ENCODE data around the gene C6orf47.
"Not testable (repeated sequence)": the region's sequence is repeated elsewhere in the genome, so short reads cannot be mapped to it uniquely, and the experiment has no call there.

The C6orf47 gene

GRCh38 chr6:31660381-31661261 is at the start of gene C6orf47:
Gene C6orf47, minus strand, starts transcription at chr6:31660778. Its CDS starts 831 bp downstream, at chr6:31659947.
- peak; percentile 87 for DNase-seq

- not testable (repeated sequence) for DNase-seq
Measured at GRCh38 chr6:31709157-31709556, 48.6 kb upstream of the C6orf47 start.

GRCh38 chr6:31708224-31708623 is 47.6 kb upstream of the C6orf47 start:
- DNase-seq, result no peak

GRCh38 chr6:31707701-31708100 is 47.1 kb upstream of the C6orf47 start:
- DNase-seq, result no peak

DNA sequence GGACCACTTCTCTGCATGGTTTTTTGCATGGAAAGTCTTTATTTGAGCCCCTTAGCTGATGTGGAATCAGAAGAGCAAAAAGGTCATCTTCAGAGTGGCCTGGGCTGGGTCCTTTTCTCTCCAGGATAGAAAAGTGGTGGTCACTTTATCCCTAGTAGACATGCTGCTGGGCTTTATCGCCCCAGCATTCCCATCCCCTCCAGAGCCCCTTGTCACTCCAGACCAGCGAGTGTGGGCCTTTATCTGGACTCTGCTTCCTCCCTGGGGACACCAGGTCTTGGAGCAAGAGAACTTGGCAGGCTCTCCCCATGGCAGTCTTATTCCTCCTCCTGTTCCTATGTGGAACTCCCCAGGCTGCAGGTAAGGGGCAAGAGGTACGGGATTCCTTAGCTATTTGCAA is 46.0 kb upstream of the C6orf47 start, which contains the start of gene LY6G6F:
Gene LY6G6F, plus strand, starts transcription at position 268 of the 400 bp plus-strand sequence. Its CDS starts 41 bp downstream, at position 309.
- no peak for DNase-seq

DNA sequence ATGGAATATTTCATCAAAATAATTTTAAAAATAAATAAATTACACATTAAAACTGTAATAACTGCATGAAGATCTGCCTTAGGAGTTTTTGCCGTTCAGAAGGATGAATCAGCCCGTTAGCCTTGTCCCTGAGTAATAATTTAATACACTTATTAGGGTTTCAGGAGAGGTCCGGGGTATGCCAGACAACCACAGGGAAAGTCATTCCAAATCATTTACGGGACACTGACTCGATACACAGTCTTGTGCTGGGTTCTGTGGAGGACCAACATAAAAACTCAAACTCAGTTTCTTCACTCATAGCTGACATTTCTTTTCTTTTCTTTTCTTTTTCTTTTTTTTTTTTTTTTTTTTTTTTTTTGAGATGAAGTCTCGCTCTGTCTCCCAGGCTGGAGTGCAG is 45.4 kb upstream of the C6orf47 start:
- no peak for DNase-seq

GRCh38 chr6:31702819-31703716 is 42.5 kb upstream of the C6orf47 start, which contains the start of gene ABHD16A:
Gene ABHD16A, minus strand, starts transcription at chr6:31703324. Its CDS starts 43 bp downstream, at chr6:31703281.
- DNase-seq, result peak; percentile 96

GRCh38 chr6:31702405-31702818 is 41.8 kb upstream of the C6orf47 start:
- DNase-seq, result peak; percentile 39

- peak; percentile 36 for DNase-seq
Measured at GRCh38 chr6:31701666-31702404, 41.3 kb upstream of the C6orf47 start.

DNA sequence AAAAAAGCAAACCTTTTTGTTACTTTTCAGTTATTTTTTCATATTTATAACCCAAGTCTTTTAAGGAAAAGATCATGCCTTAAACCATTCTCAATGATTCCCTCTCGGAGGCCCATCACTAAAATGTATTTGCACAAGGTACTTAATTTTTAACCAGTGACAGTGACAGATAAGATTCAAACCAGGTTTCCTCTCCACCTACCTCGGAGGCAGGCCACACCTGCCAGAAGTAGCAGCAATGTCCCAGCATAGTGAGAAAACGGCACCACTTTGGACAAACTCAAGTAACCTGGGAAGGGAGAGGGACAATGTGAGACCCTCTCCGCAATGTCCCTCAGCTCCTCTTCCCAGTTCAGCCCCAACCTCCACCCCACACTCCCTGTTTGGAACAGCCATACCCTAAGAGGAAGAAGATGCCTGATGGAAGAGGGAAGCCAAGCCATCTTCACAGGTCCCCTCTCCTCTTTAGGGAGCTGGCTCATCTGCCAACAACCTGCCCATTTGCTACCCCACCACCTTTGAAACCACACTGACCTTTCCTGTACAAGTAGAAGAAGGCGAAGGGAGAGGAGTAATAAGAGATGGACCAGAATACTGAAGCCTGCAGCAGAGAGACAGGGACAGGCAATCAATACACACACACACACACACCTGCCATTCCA is 40.3 kb upstream of the C6orf47 start:
- no peak for DNase-seq

- DNase-seq, result no peak
Measured at GRCh38 chr6:31697555-31697954, 37.0 kb upstream of the C6orf47 start.

DNA sequence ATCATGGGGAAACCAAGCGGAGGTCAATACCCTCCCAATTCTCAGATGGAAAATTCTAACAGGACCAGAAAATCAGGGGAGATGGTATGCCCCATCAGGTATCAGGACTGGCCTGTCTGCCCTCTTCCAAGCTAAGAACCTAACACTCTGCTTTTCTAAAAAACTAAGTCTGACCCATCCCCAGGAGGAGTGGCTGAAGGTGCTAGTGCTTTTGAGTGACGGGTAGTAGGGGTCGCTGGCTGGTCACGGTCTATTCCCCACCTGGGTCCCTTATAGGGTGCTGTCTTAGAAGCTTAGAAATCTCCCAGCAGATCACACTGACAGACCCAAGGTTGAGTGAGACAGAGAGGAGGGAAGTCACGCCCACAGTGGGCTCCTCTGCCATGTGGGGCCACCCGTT is 33.0 kb upstream of the C6orf47 start:
- no peak for DNase-seq

GRCh38 chr6:31692886-31693285 is 32.3 kb upstream of the C6orf47 start:
- DNase-seq, result no peak

- DNase-seq, result no peak
Measured at GRCh38 chr6:31692353-31692752, 31.8 kb upstream of the C6orf47 start.

- DNase-seq, result no peak
Measured at GRCh38 chr6:31691564-31692108, 31.1 kb upstream of the C6orf47 start.

DNA sequence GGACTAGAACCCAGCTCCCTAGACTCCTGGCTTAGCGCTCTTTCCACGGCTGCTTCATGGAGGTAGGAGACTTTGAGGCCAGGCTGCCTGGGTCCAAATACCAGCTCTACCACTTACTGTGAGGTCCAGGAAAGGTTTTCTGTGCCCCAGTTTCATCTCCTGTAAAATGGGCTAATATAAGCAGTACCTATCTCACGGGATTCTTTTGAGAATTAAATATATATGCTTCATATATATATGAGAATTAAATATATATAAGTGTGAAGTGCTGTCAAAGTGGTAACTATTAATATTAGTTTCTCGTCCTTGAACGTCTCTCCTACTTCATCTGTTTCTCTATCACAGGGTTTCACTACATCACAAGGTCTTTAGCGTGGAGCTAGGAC is 30.5 kb upstream of the C6orf47 start:
- DNase-seq, result no peak

DNA sequence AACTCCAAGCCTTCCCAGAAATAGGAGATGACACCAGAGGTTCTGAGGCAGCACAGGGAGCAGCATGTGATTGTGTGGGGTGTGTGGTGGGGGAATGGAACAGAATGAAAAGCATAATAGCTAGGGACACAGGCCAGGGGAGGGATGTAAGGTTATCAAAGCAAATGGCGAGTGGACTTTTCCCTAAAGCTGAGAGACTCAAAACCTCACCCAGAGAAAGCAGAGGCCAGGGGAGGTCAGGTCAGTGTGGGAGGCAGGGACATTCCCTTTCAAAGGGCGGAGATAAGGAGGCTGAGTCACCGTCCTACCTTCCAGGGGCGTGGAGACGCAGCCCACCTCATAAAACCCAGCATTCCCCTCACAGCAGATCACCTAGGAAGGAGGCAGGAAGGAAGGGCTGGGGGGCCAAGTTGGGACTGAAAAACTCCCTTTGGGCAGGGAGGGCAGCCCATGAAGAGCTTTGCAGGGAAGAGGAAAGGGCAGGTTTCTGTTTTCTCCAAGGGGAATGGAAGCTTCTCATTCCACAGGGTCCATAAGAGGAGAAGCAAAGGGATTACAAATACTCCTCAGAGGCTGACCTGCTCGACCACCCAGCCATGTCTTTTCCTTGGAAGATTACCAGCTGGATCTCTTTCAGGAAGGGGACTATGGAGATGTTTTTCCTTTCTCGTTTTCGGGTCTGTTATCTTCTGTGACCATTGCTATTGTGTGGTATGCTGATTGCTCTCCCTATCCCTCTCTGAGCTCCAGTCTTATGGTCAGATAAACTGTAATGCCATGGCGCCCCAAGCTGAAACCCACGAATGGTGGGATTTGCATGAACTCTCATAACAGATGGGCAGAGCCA is 29.9 kb upstream of the C6orf47 start:
- DNase-seq, result no peak

DNA sequence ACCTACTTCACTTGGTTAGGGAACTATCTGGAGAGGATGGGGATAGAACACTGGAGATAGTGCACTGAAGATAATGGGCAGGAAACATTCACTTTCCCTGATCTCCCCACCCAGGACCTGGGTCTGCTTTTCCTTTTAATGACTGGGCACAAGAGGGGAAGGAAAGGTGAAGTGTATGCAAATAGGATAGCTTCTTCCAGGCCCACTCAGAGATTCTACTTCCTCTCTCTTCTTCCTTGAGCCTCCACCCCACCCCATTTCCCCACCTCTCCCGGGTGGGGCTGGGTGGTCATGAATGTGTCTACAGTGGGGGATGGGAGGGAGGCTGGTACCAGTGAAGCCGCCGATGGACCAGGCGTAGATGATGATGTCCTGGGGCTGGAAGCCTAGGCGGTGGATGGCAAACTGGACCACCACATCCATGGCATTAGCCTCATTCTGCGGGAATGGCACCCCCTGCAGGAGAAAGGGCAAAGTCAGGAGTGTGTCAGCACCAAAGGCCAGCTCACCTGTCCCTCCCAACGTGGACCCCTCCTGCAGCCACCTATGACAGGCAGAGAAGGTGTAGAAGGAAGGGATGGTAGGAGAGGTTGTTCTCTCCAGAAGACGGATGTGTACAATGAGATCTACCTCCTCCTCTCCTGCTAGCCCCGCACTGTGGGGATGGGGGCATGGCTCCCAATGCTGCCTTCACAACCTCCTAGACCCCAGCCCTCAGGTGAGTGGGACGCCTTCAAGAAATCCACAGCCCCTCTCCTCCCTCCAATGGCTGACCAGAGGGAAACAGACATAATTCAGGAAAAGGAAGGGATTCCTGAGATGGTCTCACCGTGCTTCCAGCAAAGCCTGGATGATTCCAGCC is 28.9 kb upstream of the C6orf47 start:
- no peak for DNase-seq

GRCh38 chr6:31687860-31688693 is 27.5 kb upstream of the C6orf47 start:
- no peak for DNase-seq
